Adrenal gland (tissue), 5 donors: ENCODE results near the gene ZMYM2.

Source experiments
- CTCF ChIP-seq, 6 experiments: fragments of 450-650 bp in 4 of 6; fragments of 200-600 bp in 2 of 6; sonication (generic) in 1 of 6; IDR thresholded peaks; 1 replicate in 5 of 6; 2 replicates in 1 of 6; pipeline versions ENCODE4 v1.5.1 to v1.8.0; 2016 to 2021; ENCODE audit warnings: antibody characterized with exemption in 6 of 6, mild to moderate bottlenecking in 2 of 6, moderate library complexity in 1 of 6
- POLR2A ChIP-seq, 2 donors: fragments of 450-650 bp; IDR thresholded peaks; one replicate each; pipeline ENCODE4 v1.6.1; 2017; ENCODE audit warnings: antibody characterized with exemption in 2 of 2, mild to moderate bottlenecking in 2 of 2, moderate library complexity in 1 of 2
- donor health status: DM: no; HTN: no; CAD: no.

- TF ChIP-seq CTCF (IDR thresholded peaks at IDR 0.05) (no peak), POLR2A (IDR thresholded peaks at IDR 0.05) (no peak)
These were observed 172.1 kb downstream of the ZMYM2 start for GRCh38 chr13:20130652-20131051.
